GM19324 (cell line): ENCODE results near the gene RTP5.

ENCODE experiments used
- ATAC-seq: cut with Tn5 transposase; IDR thresholded peaks from one replicate; pipeline ENCODE4 v1.9.1; 2021; ENCODE audit warnings: mild to moderate bottlenecking, moderate library complexity; ENCODE audit not compliant: unreplicated experiment, low FRiP score

RTP5 gene

GRCh38 chr2:241857041-241857541 is 12.4 kb upstream of the RTP5 start:
- ATAC-seq, result no peak

- ATAC-seq, result no peak
Observed at GRCh38 chr2:241857572-241858121, 11.9 kb upstream of the RTP5 start.

DNA sequence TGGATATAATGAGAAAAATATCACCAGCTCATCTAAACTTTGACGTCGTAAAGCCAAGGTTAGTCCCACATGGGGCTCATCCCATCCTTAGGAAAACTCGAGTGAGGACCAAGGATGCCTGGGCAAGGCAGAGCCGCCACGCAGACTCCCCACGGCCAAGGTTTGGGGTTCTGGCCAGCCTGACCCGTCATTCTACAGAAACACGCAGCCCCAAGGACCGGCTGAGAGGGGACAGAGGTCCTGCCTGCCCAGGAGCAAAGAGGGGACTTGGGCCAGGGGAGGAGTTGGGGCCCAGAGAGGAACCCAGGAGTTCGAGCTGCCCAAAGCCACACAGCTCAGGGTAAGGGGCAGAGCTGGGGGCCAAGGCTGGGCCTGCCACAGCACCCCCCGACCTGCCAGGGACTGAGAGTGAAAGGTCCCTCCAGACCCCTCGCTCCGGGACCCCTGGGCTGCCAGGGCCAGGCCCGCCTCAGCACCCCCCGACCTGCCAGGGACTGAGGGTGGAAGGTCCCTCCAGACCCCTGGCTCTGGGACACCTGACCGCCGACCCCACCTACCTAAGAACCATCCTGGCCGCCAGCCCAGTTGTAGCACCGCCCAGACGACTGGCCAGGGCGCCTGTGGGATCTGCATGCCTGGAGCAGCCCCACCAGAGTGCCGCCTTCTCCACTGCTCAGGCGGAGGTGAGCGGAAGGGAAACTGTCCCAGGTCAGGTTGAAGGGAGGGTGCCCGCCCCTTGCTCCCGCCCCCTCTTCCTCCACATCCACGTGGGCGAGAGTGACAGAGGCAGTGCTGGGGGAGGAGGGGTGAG is 11.1 kb upstream of the RTP5 start, which contains the start of gene PDCD1:
Gene PDCD1 (minus strand): TSS at position 689 of the 811 bp plus-strand sequence. CDS start 56 bp downstream, at position 633.
- ATAC-seq, result no peak

DNA sequence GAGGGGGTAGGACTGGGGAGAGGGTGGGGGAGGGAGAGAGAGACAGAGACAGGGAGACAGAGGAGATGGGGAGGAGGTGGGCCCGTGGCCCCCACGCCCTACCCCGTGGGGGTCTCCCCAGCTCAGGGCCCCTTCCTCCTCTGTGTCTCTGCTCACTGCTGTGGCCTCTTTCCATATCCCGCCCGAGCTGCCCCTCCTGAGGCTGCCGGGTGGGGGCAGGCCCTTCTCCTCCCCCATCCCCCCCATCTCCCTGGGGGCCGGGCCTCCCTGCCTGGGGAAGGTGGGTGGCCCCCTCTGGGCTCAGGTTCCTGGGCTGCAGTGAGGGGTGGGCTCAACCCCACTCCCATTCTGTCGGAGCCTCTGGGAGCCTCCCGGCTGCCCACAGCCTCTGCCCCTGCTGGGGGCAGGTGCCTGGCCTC is 10.5 kb upstream of the RTP5 start:
- no peak for ATAC-seq

GRCh38 chr2:241859436-241860183 is 9.9 kb upstream of the RTP5 start:
- ATAC-seq, result no peak

GRCh38 chr2:241860184-241861078 is 9.1 kb upstream of the RTP5 start:
- no peak for ATAC-seq

DNA sequence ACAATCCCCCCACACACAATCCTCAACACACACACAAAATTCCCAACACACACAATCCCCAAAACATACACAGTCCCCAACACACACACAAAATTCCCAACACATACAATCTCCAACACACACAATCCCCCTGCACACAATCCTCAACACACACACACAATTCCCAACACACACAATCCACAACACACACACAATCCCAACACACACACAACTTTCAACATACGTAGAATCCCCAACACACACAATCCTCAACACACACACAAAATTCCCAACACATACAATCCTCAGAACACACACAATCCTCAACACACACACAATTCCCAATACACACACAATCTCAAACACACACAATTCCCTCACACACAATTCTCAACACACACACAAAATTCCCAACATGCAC is 8.3 kb upstream of the RTP5 start:
- ATAC-seq, result no peak

GRCh38 chr2:241862093-241862492 is 7.4 kb upstream of the RTP5 start:
- no peak for ATAC-seq

DNA sequence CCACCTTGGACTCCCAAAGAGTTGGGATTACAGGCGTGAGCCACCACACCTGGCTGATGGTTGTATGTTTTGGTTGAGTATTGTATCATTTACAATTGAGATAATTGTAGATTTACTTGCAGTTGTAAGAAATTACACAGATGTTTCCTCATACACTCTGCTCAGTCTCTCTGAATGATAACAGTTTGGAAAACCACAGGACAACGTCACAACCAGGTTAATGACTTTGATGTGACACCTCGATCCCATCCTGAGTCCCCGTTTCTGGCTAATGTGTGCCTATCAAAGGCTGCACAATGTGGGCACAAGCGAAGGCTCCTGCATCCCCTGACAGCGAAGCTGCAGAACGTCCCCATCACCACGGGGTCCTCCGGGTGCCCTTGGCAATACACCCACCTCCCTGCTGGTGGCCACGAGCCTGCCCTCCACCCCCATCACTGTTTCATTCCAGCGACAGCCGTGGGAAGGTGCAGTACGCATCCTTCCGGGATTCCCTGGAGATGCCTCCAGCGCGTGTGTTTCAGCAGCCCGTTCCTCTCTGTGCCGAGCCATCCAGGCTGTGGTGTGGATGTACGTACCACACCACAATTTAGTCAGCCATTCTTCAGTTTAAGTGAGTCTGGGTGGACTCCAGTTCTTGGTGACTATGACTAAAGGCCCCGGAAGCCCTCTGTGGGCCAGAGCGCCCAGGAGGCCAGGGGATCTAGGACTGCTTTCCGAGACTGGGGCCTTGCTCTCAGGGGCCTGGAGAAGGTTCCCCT is 6.6 kb upstream of the RTP5 start:
- no peak for ATAC-seq

GRCh38 chr2:241863536-241863954 is 6.0 kb upstream of the RTP5 start:
- ATAC-seq, result no peak

- ATAC-seq, result no peak
Observed at GRCh38 chr2:241864168-241864849, 5.2 kb upstream of the RTP5 start.

DNA sequence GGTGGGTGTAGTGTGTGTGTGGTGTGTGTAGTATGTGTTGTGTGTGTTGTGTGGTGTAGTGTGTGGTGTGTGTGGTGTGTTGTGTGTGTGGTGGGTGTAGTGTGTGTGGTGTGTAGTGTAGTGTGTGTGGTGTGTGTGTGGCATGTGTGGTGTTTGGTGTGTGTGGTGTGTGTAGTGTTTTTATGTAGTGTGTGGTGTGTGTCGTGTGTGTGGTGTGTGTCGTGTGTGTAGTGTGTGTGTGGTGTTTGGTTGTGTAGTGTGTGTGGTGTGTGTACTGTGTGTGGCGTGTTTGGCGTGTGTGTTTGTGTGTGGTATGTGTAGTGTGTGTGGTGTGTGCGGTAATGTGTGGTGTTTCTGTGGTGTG is 4.7 kb upstream of the RTP5 start:
- ATAC-seq, result no peak

DNA sequence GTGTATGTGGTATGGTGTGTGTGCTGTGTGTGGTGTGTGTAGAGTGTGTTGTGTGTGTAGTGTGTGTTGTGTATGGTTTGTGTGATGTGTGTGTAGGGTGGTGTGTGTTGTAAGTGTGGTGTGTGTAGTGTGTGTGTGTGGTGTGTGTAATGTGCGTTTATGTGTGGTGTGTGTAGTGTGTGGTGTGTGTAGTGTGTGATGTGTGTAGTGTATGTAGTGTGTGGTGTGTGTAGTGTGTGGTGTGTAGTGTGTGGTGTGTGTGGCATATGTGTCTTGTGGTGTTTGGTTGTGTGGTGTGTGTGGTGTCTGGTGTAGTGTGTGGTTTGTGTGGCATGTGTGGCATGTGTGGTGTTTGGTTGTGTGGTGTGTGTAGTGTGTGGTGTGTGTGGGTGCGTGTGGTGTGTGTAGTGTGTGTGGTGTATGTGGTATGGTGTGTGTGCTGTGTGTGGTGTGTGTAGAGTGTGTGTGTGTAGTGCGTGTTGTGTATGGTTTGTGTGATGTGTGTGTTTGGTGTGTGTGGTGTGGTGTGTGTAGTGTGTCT is 4.0 kb upstream of the RTP5 start:
- no peak for ATAC-seq

DNA sequence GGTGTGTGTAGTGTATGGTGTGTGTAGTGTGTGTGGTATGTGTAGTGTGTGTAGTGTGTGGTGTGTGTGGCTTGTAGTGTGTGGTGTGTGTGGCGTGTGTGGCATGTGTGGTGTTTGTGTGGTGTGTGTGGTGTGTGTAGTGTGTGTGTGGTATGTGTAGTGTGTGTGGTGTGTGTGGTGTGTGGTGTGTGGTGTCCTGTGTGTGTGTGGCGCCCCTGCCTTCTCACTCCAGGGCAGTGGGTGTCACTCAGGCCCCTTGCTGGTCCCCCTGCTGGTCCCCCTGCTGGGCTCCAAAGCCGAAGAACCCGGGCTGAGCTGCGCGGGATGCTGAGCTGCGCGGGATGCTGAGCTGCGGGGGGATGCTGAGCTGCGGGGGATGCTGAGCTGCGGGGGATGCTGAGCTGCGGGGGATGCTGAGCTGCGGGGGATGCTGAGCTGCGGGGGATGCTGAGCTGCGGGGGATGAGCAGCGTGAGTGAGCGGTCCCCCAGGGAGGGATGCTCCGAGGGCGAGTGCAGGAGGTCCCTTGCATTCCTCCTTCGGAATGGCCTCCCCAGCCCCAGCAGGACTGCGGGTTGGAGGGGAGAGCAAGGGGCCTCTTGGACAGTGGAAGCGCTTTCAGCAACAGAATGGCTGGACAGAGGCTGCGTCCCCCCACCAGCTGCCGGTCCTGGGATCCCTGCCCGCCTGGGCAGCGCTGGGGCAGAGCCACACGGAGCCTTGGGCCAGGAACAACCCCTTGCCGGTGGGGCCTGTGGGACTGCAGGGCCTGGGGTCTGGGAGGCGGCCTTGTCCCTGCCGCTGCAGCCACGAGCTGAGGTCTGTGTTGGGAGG is 3.4 kb upstream of the RTP5 start:
- ATAC-seq, result no peak

DNA sequence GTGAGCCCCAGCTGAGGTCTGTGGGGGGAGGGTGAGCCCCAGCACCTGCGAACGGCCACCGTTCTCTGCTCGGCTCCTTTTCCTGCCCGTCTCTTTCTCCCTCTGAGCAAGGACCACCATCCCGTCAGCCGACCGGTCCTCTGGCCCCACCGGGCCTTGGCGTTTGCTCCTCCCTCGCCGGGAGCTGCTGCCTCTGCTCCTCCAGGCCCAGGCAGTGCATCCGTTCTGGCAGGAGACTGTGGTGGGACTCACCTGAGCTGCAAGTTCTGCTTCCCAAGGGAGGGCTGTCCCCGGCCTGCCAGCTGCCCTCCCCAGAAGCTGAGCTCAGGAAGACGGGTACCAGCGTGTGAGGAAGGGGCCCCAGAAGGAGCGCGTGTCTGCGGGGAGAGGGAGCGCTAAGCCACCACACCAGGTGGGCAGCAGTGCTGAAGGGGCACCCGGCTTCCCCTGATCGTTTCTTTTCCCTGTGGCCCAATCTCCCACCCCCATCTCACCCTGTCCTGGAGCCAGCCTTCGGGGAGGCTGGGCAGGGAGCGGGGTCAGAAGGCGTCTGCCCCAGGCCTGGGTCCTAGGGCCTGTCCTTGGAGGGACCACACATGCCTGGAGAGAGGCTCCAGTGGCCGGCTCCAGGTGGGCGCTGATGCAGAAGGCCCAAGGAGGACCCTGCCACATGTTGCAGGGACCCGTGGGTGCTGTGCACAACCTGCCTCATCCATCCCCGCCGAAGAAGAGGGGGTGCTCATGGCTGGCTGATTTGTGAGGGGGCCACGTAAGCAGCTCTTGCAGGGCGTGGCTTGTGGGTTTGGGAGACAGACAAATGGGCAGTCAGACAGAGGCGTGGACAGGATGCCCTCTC is 2.5 kb upstream of the RTP5 start:
- no peak for ATAC-seq

- no peak for ATAC-seq
Observed at GRCh38 chr2:241867776-241868420, 1.6 kb upstream of the RTP5 start.
